ENCODE measurements around the gene ZBTB20.

ZBTB20 gene

GRCh38 chr3:114451561-114452018 lies 695.5 kb downstream of the ZBTB20 start:
- H3K27me3 ChIP-seq (ENCODE audit: insufficient read depth, low read length), result no peaks in the 10 kb centered on the region
- H2AFZ ChIP-seq (ENCODE audit: low read length, unreplicated experiment), result no peak overlapping the region
- H3K36me3 ChIP-seq (ENCODE audit: insufficient read depth, low read length), result no peaks in the 10 kb centered on the region
- H3K79me2 ChIP-seq (ENCODE audit: control insufficient read depth, insufficient read depth, low read length, unreplicated experiment), result peaks cover 2% of the 10 kb centered on the region
- peak overlapping the region; percentile 40; the same call in 1 of the 2 replicates for H3K4me3 ChIP-seq (ENCODE audit: low read depth, low read length)
- H3K27ac ChIP-seq (ENCODE audit: low read depth, low read length), result no peak overlapping the region
- H3K4me1 ChIP-seq (ENCODE audit: control insufficient read depth, insufficient read depth, low read length, unreplicated experiment), result peaks cover 17% of the 10 kb centered on the region

- Histone ChIP-seq H3K27ac (ENCODE audit: low read depth, low read length) (no peak overlapping the region), H3K36me3 (ENCODE audit: insufficient read depth, low read length) (no peaks in the 10 kb centered on the region), H3K27me3 (ENCODE audit: insufficient read depth, low read length) (no peaks in the 10 kb centered on the region), H3K79me2 (ENCODE audit: control insufficient read depth, insufficient read depth, low read length, unreplicated experiment) (peaks cover 2% of the 10 kb centered on the region), H2AFZ (ENCODE audit: low read length, unreplicated experiment) (no peak overlapping the region), H3K4me1 (ENCODE audit: control insufficient read depth, insufficient read depth, low read length, unreplicated experiment) (peaks cover 18% of the 10 kb centered on the region), H3K4me3 (ENCODE audit: low read depth, low read length) (peak overlapping the region; percentile 40)
Observed at GRCh38 chr3:114451051-114451451, 696.0 kb downstream of the ZBTB20 start.

GRCh38 chr3:114450008-114450596 lies 697.0 kb downstream of the ZBTB20 start:
- H2AFZ ChIP-seq (ENCODE audit: low read length, unreplicated experiment), result no peak overlapping the region
- H3K36me3 ChIP-seq (ENCODE audit: insufficient read depth, low read length), result no peaks in the 10 kb centered on the region
- peaks cover 2% of the 10 kb centered on the region for H3K79me2 ChIP-seq (ENCODE audit: control insufficient read depth, insufficient read depth, low read length, unreplicated experiment)
- H3K27me3 ChIP-seq (ENCODE audit: insufficient read depth, low read length), result no peaks in the 10 kb centered on the region
- peaks cover 23% of the 10 kb centered on the region for H3K4me1 ChIP-seq (ENCODE audit: control insufficient read depth, insufficient read depth, low read length, unreplicated experiment)
- H3K4me3 ChIP-seq (ENCODE audit: low read depth, low read length), result no peak overlapping the region
- H3K27ac ChIP-seq (ENCODE audit: low read depth, low read length), result no peak overlapping the region

GRCh38 chr3:114449271-114450007 lies 697.6 kb downstream of the ZBTB20 start:
- no peaks in the 10 kb centered on the region for H3K36me3 ChIP-seq (ENCODE audit: insufficient read depth, low read length)
- H3K79me2 ChIP-seq (ENCODE audit: control insufficient read depth, insufficient read depth, low read length, unreplicated experiment), result peaks cover 2% of the 10 kb centered on the region
- no peak overlapping the region for H2AFZ ChIP-seq (ENCODE audit: low read length, unreplicated experiment)
- H3K4me1 ChIP-seq (ENCODE audit: control insufficient read depth, insufficient read depth, low read length, unreplicated experiment), result peaks cover 17% of the 10 kb centered on the region
- H3K27me3 ChIP-seq (ENCODE audit: insufficient read depth, low read length), result no peaks in the 10 kb centered on the region
- H3K27ac ChIP-seq (ENCODE audit: low read depth, low read length), result no peak overlapping the region
- no peak overlapping the region for H3K4me3 ChIP-seq (ENCODE audit: low read depth, low read length)

DNA sequence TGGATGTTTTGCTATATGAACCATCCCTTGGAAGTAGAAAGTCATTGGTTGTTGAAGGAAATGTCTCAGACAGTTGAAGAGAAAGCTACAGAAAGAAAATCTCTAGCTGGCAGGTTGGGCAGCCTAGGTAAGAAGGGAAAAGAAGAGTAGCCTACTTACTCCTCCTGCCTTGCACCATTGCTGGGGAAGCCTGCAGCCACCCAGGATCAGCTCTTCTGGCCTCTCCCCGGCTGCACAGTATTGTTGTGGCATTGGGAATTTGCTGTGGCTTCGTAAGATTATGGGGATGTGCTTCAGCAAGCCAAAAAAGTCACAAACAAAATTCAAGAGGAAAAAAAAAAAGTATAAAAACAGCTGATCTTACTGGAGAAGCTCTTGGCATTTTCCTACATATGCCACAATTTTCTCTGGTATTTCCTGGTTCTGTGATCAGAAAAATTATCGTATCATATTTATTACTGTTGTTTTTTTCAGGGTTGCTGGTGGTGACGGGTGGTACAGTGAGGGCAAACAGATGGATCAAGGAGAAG lies 699.1 kb downstream of the ZBTB20 start:
- Histone ChIP-seq H3K79me2 (ENCODE audit: control insufficient read depth, insufficient read depth, low read length, unreplicated experiment) (peaks cover 2% of the 10 kb centered on the region), H3K4me1 (ENCODE audit: control insufficient read depth, insufficient read depth, low read length, unreplicated experiment) (peaks cover 25% of the 10 kb centered on the region), H3K27ac (ENCODE audit: low read depth, low read length) (no peak overlapping the region), H2AFZ (ENCODE audit: low read length, unreplicated experiment) (no peak overlapping the region), H3K4me3 (ENCODE audit: low read depth, low read length) (no peak overlapping the region), H3K27me3 (ENCODE audit: insufficient read depth, low read length) (no peaks in the 10 kb centered on the region), H3K36me3 (ENCODE audit: insufficient read depth, low read length) (no peaks in the 10 kb centered on the region)

DNA sequence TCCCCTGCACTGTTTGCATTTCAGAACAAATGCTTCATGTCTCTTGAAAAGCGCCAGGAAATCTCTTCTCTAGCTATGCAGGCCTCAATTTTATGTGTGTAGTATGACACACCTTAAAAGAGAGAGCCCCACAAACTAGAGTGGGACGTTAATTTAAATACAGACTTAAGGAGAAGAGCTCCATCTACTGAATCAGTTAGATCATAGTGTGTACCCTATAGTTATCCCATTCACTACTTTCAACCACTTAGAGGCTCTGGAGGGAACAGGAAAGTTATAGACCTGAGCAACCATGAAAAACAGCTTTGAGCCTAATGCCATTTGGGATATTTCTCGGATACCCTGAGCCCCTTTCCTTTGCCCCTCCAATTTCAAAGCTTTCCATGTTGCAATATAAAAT lies 699.5 kb downstream of the ZBTB20 start:
- peaks cover 30% of the 10 kb centered on the region for H3K4me1 ChIP-seq (ENCODE audit: control insufficient read depth, insufficient read depth, low read length, unreplicated experiment)
- H3K36me3 ChIP-seq (ENCODE audit: insufficient read depth, low read length), result no peaks in the 10 kb centered on the region
- H3K27me3 ChIP-seq (ENCODE audit: insufficient read depth, low read length), result no peaks in the 10 kb centered on the region
- H2AFZ ChIP-seq (ENCODE audit: low read length, unreplicated experiment), result no peak overlapping the region
- H3K79me2 ChIP-seq (ENCODE audit: control insufficient read depth, insufficient read depth, low read length, unreplicated experiment), result peaks cover 2% of the 10 kb centered on the region
- H3K4me3 ChIP-seq (ENCODE audit: low read depth, low read length), result no peak overlapping the region
- H3K27ac ChIP-seq (ENCODE audit: low read depth, low read length), result no peak overlapping the region

GRCh38 chr3:114446600-114446999 lies 700.5 kb downstream of the ZBTB20 start:
- H3K4me3 ChIP-seq (ENCODE audit: low read depth, low read length), result no peak overlapping the region
- H2AFZ ChIP-seq (ENCODE audit: low read length, unreplicated experiment), result no peak overlapping the region
- no peaks in the 10 kb centered on the region for H3K36me3 ChIP-seq (ENCODE audit: insufficient read depth, low read length)
- no peaks in the 10 kb centered on the region for H3K27me3 ChIP-seq (ENCODE audit: insufficient read depth, low read length)
- peaks cover 34% of the 10 kb centered on the region for H3K4me1 ChIP-seq (ENCODE audit: control insufficient read depth, insufficient read depth, low read length, unreplicated experiment)
- no peak overlapping the region for H3K27ac ChIP-seq (ENCODE audit: low read depth, low read length)
- H3K79me2 ChIP-seq (ENCODE audit: control insufficient read depth, insufficient read depth, low read length, unreplicated experiment), result peaks cover under 1% of the 10 kb centered on the region

- H3K27me3 ChIP-seq (ENCODE audit: insufficient read depth, low read length), result no peaks in the 10 kb centered on the region
- H3K79me2 ChIP-seq (ENCODE audit: control insufficient read depth, insufficient read depth, low read length, unreplicated experiment), result peaks cover 4% of the 10 kb centered on the region
- H3K27ac ChIP-seq (ENCODE audit: low read depth, low read length), result no peak overlapping the region
- no peak overlapping the region for H2AFZ ChIP-seq (ENCODE audit: low read length, unreplicated experiment)
- H3K36me3 ChIP-seq (ENCODE audit: insufficient read depth, low read length), result no peaks in the 10 kb centered on the region
- no peak overlapping the region for H3K4me3 ChIP-seq (ENCODE audit: low read depth, low read length)
- peaks cover 30% of the 10 kb centered on the region for H3K4me1 ChIP-seq (ENCODE audit: control insufficient read depth, insufficient read depth, low read length, unreplicated experiment)
Observed at GRCh38 chr3:114445233-114445632, 701.9 kb downstream of the ZBTB20 start.

DNA sequence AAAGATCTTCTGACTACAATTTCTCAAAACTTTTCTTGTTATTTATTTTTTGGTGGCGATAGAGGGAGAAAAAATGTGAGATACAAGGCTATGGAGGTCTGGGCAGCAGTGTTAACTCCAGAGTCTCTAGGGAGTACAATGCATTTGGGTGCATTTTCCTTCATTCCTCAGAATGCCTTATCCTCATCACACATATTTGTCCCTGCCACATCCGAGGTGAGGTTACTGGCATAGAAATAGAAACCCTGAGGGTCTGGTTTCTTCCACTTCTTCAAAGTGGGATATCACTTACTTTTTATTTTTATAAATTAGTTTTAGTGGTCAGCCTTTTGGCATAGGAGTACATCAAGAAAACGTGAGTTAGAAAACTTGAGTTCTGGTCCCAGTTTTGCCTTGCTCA lies 702.9 kb downstream of the ZBTB20 start:
- H2AFZ ChIP-seq (ENCODE audit: low read length, unreplicated experiment), result no peak overlapping the region
- peaks cover 4% of the 10 kb centered on the region for H3K79me2 ChIP-seq (ENCODE audit: control insufficient read depth, insufficient read depth, low read length, unreplicated experiment)
- H3K4me3 ChIP-seq (ENCODE audit: low read depth, low read length), result no peak overlapping the region
- no peaks in the 10 kb centered on the region for H3K27me3 ChIP-seq (ENCODE audit: insufficient read depth, low read length)
- no peaks in the 10 kb centered on the region for H3K36me3 ChIP-seq (ENCODE audit: insufficient read depth, low read length)
- H3K4me1 ChIP-seq (ENCODE audit: control insufficient read depth, insufficient read depth, low read length, unreplicated experiment), result peaks cover 30% of the 10 kb centered on the region
- H3K27ac ChIP-seq (ENCODE audit: low read depth, low read length), result no peak overlapping the region

DNA sequence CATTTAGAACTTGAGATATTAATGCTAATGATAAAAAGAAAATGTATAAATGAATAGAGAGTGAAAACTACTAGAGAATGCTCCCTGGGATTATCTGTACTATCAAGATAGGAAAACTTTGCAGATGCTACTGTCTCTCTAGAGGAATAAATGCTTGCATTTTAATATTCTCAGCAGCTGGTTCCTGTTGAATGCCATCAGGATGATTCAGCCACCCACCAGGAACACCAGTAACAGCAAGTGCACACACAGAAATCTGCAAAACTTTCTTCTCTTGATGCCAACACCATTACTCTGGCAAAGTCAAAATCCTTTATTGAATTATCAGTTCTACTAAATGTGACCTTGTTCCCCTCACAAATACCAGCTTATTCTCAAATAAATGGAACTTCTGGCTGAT lies 704.8 kb downstream of the ZBTB20 start:
- Histone ChIP-seq H3K4me3 (ENCODE audit: low read depth, low read length) (no peak overlapping the region), H3K4me1 (ENCODE audit: control insufficient read depth, insufficient read depth, low read length, unreplicated experiment) (peaks cover 30% of the 10 kb centered on the region), H2AFZ (ENCODE audit: low read length, unreplicated experiment) (no peak overlapping the region), H3K36me3 (ENCODE audit: insufficient read depth, low read length) (no peaks in the 10 kb centered on the region), H3K27me3 (ENCODE audit: insufficient read depth, low read length) (no peaks in the 10 kb centered on the region), H3K27ac (ENCODE audit: low read depth, low read length) (no peak overlapping the region), H3K79me2 (ENCODE audit: control insufficient read depth, insufficient read depth, low read length, unreplicated experiment) (peaks cover 4% of the 10 kb centered on the region)

DNA sequence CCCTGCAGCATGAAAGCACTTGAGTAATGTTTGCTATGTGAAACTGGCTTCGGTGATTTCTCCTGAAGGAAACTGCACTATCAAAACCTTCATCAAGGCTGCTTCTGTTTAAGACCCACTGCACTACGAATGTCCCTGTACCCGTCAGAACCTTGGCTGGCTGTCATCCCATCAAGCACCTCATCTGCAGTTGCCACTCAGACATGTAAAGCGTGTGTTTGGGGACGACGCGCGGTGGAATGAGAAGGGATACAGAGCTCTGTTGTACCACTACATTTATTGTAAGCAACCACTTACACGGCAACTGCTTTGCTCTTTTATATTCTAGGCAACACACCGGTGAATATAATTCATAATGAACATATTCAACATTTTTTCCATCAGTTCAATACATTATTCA lies 705.7 kb downstream of the ZBTB20 start:
- H3K36me3 ChIP-seq (ENCODE audit: insufficient read depth, low read length), result no peaks in the 10 kb centered on the region
- no peak overlapping the region for H3K4me3 ChIP-seq (ENCODE audit: low read depth, low read length)
- H3K4me1 ChIP-seq (ENCODE audit: control insufficient read depth, insufficient read depth, low read length, unreplicated experiment), result peaks cover 30% of the 10 kb centered on the region
- no peaks in the 10 kb centered on the region for H3K27me3 ChIP-seq (ENCODE audit: insufficient read depth, low read length)
- H3K79me2 ChIP-seq (ENCODE audit: control insufficient read depth, insufficient read depth, low read length, unreplicated experiment), result peaks cover 4% of the 10 kb centered on the region
- no peak overlapping the region for H2AFZ ChIP-seq (ENCODE audit: low read length, unreplicated experiment)
- H3K27ac ChIP-seq (ENCODE audit: low read depth, low read length), result no peak overlapping the region

Data from ACC112 (cell line).